Activated CD4-positive, alpha-beta T cell treated with anti-CD3 and anti-CD28 coated beads, Interleukin-2, amount 50 U/mL, for 48 hours (primary cell): ENCODE data around the gene SNX8.
"Not testable (repeated sequence)": the region's sequence is repeated elsewhere in the genome, so short reads cannot be mapped to it uniquely, and the experiment has no call there.

Source experiments
- DNase-seq, 2 experiments: peaks; one replicate each; pipeline ENCODE4 v3.0.0-alpha.2; 2020

Gene SNX8, protein sequence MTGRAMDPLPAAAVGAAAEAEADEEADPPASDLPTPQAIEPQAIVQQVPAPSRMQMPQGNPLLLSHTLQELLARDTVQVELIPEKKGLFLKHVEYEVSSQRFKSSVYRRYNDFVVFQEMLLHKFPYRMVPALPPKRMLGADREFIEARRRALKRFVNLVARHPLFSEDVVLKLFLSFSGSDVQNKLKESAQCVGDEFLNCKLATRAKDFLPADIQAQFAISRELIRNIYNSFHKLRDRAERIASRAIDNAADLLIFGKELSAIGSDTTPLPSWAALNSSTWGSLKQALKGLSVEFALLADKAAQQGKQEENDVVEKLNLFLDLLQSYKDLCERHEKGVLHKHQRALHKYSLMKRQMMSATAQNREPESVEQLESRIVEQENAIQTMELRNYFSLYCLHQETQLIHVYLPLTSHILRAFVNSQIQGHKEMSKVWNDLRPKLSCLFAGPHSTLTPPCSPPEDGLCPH

DNA sequence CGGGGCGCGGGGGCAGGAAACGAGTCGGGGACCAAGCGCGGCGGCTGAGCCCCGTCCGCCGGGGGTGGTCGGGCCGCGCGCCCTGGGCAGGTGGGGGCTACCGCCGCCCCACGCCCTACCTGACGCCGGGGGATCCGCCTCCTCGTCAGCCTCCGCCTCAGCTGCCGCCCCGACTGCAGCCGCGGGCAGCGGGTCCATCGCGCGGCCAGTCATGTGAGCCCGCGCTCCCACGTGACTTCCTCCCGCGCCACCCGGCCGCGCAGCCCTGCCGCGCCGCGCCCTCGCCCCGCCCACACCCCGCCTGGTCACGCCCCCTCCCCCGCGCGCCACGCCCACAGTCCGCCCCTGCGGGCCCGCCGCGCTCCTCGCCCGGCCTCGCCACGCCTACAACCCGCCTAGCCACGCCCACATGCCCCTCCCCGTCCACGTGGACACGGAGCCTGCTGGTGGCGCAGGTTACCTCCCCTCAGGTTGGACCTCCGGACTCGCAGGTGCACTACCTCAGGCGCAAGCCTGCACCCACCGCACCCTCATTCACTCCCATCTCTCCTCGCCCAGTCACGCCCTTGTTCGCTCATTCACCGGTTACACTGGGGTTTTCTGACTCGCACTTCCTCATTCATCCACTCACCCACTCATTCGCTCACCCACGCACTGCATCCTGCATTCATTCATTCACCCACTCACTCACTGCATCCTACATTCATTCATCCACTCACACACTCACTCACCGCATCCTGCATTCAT, at the start of gene SNX8:
SNX8 (minus strand) TSS at position 233 of the 747 bp plus-strand sequence; CDS start at position 213, 20 bp downstream.
- peak; percentile 97 for DNase-seq

GRCh38 chr7:2362385-2363088, 48.3 kb upstream of the SNX8 start:
- no peak for DNase-seq

DNA sequence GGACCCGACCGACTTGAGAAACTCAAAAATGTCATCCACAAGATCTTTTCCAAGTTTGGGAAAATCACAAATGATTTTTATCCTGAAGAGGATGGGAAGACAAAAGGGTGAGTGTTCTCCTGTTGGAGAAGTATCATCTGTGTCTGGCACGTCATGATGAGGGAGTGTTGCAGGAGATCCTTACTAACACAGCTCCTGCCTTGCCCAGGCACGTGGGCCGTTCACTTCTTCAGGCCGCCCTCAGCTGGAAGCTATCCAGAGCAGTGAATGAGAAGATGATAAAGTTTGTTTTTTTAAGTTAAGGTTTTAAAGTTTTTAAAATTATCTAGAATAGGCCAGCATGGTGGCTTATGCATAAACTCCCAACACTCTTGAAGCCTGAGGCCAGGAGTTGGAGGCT, 46.6 kb upstream of the SNX8 start:
- DNase-seq, result no peak

DNA sequence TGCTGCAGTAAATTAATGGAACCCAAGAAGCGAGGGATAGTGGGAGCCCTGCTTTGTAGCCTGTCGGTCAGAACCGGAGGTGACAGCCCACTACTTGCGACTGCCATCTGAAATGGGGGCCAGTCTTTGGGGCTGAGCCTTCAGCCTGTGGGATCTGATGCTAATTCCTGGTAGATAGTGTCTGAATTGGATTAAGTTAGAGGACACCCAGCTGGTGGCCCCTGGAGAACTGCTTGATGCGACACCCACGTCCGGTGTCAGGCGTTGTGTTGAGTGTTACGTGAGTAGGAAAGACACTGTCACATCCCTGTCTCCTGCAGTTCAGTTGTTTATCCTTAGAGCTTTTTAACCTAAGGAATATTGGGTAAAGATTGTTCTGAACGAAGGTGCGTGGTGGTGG, 45.4 kb upstream of the SNX8 start:
- DNase-seq, result no peak

DNA sequence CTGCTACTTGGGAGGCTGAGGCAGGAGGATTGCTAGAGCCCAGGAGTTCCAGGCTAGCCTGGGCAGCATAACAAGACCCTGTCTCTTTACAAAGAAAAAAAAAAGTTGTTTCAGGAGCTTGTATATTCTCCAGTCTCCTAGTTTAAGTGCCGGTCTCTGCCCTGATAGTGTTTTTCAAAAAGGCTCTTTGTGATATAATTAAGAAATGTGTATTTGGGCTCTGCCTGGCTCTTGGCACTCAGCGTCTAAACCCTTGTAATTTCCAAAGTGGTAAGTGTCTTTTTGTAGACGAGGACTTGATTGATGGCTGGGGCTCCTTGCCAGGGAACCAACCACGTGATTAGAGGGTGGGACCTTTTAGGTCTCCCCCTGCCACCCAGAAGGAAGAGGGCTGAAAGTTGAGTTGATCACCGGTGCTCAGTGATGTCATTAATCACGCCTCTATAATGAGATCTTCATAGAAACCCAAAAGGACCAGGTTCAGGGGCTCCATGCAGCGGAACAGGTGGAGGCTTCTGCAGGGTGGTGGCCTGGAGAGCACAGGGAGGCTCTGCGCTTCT, 44.8 kb upstream of the SNX8 start:
- DNase-seq, result no peak

- DNase-seq, result no peak
Measured at GRCh38 chr7:2357571-2357970, 43.3 kb upstream of the SNX8 start.

DNA sequence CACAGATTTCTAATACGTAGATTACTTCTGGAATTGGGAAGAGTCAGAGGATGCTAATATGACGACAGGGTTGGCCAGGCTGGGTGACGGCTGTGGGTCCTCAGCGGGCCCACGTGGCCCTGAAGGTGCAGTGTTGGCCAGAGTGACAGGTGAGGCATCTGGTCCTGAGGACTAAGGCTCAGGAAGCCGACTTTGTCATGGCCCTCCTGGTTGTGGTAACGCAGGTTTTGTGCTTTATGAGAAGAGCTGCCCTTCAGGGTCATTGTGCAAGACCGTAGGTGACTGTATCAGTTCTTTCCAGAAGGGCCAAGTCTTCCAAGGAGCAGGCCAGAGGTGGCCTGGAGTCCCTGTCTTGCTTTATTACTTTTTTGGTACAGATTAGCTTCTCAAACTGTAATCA, 42.9 kb upstream of the SNX8 start:
- no peak for DNase-seq

DNA sequence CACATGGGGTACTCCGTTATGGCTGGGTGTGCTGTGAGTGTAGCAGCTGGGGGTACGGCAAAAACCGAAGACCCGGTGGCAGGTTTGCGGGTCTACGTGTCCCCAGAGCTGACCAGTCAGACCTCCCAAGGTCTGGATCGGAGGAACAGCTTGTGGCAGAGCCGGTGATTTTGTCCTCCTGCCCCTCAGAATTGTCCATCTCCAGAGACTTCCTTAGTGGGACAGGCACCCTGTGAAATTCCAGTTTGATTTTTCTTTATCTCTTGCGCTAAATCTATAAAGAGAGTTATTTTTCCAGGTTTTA, 41.4 kb upstream of the SNX8 start:
- DNase-seq, result no peak

DNA sequence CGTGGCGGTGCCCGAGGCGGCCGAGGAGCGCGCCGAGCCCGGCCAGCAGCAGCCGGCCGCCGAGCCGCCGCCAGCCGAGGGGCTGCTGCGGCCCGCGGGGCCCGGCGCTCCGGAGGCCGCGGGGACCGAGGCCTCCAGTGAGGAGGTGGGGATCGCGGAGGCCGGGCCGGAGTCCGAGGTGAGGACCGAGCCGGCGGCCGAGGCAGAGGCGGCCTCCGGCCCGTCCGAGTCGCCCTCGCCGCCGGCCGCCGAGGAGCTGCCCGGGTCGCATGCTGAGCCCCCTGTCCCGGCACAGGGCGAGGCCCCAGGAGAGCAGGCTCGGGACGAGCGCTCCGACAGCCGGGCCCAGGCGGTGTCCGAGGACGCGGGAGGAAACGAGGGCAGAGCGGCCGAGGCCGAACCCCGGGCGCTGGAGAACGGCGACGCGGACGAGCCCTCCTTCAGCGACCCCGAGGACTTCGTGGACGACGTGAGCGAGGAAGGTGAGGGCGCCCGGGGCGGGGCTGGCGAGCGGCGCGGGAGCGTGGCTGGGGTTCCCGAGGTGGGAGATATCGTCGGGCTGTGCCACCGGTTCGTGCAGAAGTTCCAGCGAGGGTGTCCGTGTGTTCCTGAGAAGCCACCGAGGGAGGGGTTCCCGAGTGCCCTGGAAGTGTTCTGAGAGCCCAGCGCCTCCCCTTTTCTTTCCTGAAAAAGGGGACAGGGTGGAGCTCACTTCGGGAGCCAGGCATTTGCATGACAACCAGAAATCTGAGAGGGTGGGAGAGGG, 40.9 kb upstream of the SNX8 start:
- DNase-seq, result peak; percentile 26 to 32

DNA sequence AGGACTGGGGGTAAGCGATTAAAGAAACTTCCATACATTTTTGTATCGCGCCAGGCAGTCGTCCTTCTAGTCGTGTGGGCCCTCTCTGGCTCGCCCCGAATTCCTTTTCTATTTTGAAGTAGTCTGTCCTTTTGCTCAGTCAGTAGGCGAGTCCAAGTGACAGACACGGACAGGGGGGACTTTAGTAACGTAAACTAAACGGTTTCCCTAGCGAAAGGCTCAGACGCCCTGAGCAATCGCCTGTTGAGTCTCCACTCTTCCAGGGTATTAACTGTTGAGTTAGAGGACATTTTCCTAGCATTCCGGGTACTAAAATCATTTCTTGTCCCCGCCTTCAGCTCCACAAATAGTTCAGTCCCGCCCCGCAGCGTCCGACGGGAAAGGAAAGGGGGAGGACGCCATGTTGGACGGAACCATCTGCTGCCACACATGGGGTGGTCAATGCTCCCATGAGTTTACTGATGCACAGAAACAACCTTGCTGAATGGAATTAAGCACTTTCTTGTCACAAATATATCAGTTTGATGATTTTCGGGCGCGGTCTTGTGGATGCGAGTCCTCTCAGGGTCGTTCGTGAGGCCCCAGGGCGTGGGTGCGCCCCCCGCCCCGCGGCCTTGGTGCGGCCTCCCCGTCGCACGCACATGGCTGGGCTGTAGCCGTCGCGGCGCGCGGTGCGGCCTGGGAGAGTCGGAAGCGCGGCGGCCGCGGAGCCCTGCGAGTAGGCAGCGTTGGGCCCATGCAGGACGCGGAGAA, 40.1 kb upstream of the SNX8 start, which contains the start of gene EIF3B:
EIF3B (plus strand) TSS at position 642 of the 753 bp plus-strand sequence; CDS start at position 737, 95 bp downstream.
- DNase-seq, result peak; percentile 88 to 90

DNA sequence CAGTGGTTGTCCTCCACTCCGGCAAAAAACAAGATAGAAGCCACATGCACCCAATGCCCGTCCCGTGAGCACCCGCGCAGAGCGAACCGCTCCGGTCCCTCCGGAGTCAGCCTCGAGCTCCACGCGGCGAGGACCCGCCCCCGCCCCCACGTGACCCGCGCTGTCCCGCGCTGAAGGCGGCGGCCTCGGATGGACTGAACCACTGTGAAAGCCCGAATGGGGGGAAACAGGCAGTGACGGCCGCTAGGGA, 39.6 kb upstream of the SNX8 start:
- DNase-seq, result peak; percentile 90 to 91

GRCh38 chr7:2353113-2353935, 39.1 kb upstream of the SNX8 start:
- DNase-seq, result no peak

- no peak for DNase-seq
Measured at GRCh38 chr7:2350861-2351260, 36.6 kb upstream of the SNX8 start.

- DNase-seq, result no peak
Measured at GRCh38 chr7:2350055-2350454, 35.8 kb upstream of the SNX8 start.

DNA sequence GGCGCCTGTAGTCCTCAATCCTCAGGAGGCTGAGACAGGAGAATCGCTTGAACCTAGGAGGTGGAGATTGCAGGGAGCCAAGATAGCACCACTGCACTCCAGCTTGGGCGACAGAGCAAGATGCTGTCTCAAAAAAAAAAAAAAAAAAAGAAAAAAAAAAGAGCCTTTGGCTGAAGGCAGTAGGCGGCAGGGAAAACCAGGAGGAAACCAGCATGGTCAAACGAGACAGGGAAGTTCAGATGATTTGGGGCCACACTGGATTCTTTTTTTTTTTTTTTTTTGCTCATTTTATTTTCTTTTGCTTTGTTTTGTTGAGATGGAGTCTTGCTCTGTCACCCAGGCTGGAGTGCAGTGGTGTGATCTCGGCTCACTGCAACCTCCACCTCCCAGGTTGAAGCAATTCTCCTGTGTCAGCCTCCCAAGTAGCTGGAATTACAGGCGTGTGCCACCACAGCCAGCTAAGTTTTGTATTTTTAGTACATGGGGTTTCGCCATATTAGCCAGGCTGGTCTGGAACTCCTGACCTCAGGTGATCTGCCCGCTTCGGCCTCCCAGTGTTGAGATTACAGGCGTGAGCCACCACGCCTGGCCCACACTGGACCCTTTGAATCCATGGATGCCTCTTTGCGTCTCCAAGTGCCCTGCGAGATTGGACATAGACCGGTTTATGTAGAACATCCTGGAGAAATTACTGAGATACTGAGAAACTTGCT, 33.3 kb upstream of the SNX8 start:
- DNase-seq, result not testable (repeated sequence)

DNA sequence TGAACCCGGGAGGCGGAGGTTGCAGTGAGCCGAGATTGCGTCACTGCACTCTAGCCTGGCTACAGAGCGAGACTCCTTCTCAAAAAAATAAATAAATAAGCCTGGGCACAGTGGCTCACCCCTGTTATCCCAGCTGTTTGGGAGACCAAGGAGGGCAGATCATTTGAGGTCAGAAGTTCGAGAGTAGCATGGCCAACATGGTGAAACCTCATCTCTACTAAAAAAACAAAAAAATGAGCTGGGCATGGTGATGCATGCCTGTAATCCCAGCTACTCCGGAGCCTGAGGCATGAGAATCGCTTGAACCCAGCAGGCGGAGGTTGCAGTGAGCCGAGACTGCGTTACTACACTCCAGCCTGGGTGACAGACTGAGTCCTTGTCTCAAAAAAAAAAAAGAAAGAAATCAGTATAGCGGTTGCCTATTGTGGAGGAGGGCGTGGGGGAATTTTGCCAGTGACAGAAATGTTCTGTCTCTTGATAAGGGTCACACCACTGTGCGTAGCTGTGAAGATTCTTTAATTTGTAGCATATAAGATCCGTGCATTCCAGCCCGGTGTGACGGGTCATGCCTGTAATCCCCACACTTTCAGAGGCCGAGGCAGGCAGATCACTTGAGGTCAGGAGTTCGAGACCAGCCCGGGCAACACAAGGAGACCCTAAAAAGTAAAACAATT, 22.5 kb upstream of the SNX8 start:
- DNase-seq, result no peak

- not testable (repeated sequence) for DNase-seq
Measured at GRCh38 chr7:2332606-2333231, 18.5 kb upstream of the SNX8 start.

DNA sequence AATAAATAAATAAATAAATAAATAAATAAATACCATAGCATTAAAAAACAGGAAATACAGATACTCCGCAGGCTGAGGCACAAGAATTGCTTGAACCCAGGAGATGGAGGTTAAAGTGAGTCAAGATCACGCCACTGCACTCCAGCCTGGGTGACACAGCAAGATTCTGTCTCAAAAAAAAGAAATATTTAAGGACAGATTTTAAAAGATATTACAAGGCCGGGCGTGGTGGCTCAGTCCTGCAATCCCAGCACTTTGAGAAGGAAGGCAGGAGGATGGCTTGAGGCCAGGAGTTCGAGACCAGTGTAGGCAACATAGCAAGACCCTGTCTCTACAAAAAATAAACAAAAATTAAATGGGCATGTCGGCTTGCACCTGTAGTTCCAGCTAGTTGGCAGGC, 17.5 kb upstream of the SNX8 start:
- no peak for DNase-seq

GRCh38 chr7:2330493-2330892, 16.3 kb upstream of the SNX8 start:
- no peak for DNase-seq
